Spleen (tissue), 11 donors: ENCODE data around the gene ABCA6. TPM values are rescaled to one million over a fixed set of nuclear protein-coding genes. Genes with fewer than 3 reads are reported as not detected.

Experiments
- DNase-seq: peaks from one replicate; pipeline ENCODE4 v3.0.0-alpha.2; 2020
- H3K27ac ChIP-seq, 8 donors: fragments of 200-600 bp; sonication (generic) in 7 of 8; 1 replicate in 4 of 8; 2 replicates in 4 of 8; pipeline versions ENCODE4 v1.5.0 to v1.8.0; 2016 to 2021; ENCODE audit warnings: inconsistent platforms in 4 of 8, mild to moderate bottlenecking in 4 of 8, moderate library complexity in 1 of 8
- H3K27me3 ChIP-seq, 7 donors: fragments of 200-600 bp; sonication (generic) in 6 of 7; replicated peaks in 1 of 7; 1 replicate in 4 of 7; 2 replicates in 3 of 7; pipeline versions ENCODE4 v1.5.0 to v1.8.0; 2016 to 2021; ENCODE audit warnings: inconsistent platforms in 3 of 7, mild to moderate bottlenecking in 1 of 7
- H3K36me3 ChIP-seq, 6 donors: fragments of 200-600 bp; sonication (generic) in 5 of 6; 1 replicate in 4 of 6; 2 replicates in 2 of 6; pipeline versions ENCODE4 v1.5.0 to v1.8.0; 2016 to 2021; ENCODE audit warnings: inconsistent platforms in 2 of 6
- H3K4me1 ChIP-seq, 6 donors: fragments of 200-600 bp; sonication (generic) in 5 of 6; 1 replicate in 3 of 6; 2 replicates in 3 of 6; pipeline versions ENCODE4 v1.5.0 to v1.8.0; 2016 to 2021; ENCODE audit warnings: inconsistent platforms in 3 of 6
- H3K4me3 ChIP-seq, 8 donors: fragments of 200-600 bp; sonication (generic) in 7 of 8; 1 replicate in 4 of 8; 2 replicates in 4 of 8; pipeline versions ENCODE4 v1.5.0 to v1.8.0; 2016 to 2021; ENCODE audit warnings: inconsistent platforms in 4 of 8, mild to moderate bottlenecking in 4 of 8, moderate library complexity in 2 of 8
- H3K9me3 ChIP-seq, 8 donors: fragments of 200-600 bp; sonication (generic) in 7 of 8; 1 replicate in 4 of 8; 2 replicates in 4 of 8; pipeline versions ENCODE4 v1.5.0 to v1.8.0; 2016 to 2021; ENCODE audit warnings: inconsistent platforms in 4 of 8
- CTCF ChIP-seq, 11 experiments: fragments of 200-600 bp in 7 of 11; fragments of 450-650 bp in 4 of 11; sonication (generic) in 4 of 11; IDR thresholded peaks in 8 of 11; conservative IDR thresholded peaks in 3 of 11; 1 replicate in 7 of 11; 2 replicates in 4 of 11; pipeline versions ENCODE4 v1.4.0 to v1.8.0; 2016 to 2021; ENCODE audit warnings: antibody characterized with exemption in 11 of 11, inconsistent platforms in 4 of 11, mild to moderate bottlenecking in 1 of 11
- POLR2A ChIP-seq, 3 donors: fragments of 450-650 bp; IDR thresholded peaks; one replicate each; pipeline ENCODE4 v1.5.1; 2017; ENCODE audit warnings: antibody characterized with exemption in 3 of 3, mild to moderate bottlenecking in 1 of 3
- POLR2AphosphoS5 ChIP-seq, 3 donors: sonication (generic); formaldehyde crosslinking; IDR thresholded peaks; one replicate each; pipeline ENCODE4 v1.5.1; 2017; ENCODE audit warnings: antibody characterized with exemption in 3 of 3
- WGBS, 5 donors: extraction: QIAGEN DNeasy Blood & Tissue Kit in 3 of 5; methylation state at CpG; one replicate each; pipeline versions ENCODE4 v1.1.5 to v1.1.7; 2013 to 2018; 5-methylcytosine and 5-hydroxymethylcytosine counted together
- intact Hi-C: fragments of 100-400 bp; cut with DNase I; formaldehyde crosslinking; loops from one replicate; pipeline ENCODE4 v1.15.0; 2023; ENCODE audit warnings: low total_unique reads
- polyA plus RNA-seq, 3 donors: library from polyadenylated mRNA; stranded (reverse); fragments of 200-250 nt; gene quantifications; one replicate each; pipeline ENCODE4 v1.2.1, GENCODE V29; 2013
- total RNA-seq, 7 donors: library from RNA; depleted of rRNA in 3 of 7; stranded (reverse); fragments of >200 nt in 3 of 7; fragmentation: NEBNext Ultra II Directional in 4 of 7; extraction: Animal tissue kit (Norgen Biotek cat#: 25700) in 4 of 7; gene quantifications; one replicate each; pipeline versions ENCODE4 v1.1.0 to v1.2.1, GENCODE V29; 2016 to 2021
- donor health status: healthy with polysubstance abuse.
- donor health status: DM: no; HTN: no; CAD: no; lungs with moderate emphysema.
- donor health status: DM: no; HTN: no; CAD: no.
- donor health status: Bipolar disorder and iron deficiency.
- donor health status: healthy.
- donor health status: DM: no; HTN: no; CAD: no.
- donor health status: DM: yes; HTN: yes; CAD: no.

ABCA6 gene
- total and polyA plus RNA-seq, 10 donors = 2.3 to 23.2 (median 9.6) TPM

DNA sequence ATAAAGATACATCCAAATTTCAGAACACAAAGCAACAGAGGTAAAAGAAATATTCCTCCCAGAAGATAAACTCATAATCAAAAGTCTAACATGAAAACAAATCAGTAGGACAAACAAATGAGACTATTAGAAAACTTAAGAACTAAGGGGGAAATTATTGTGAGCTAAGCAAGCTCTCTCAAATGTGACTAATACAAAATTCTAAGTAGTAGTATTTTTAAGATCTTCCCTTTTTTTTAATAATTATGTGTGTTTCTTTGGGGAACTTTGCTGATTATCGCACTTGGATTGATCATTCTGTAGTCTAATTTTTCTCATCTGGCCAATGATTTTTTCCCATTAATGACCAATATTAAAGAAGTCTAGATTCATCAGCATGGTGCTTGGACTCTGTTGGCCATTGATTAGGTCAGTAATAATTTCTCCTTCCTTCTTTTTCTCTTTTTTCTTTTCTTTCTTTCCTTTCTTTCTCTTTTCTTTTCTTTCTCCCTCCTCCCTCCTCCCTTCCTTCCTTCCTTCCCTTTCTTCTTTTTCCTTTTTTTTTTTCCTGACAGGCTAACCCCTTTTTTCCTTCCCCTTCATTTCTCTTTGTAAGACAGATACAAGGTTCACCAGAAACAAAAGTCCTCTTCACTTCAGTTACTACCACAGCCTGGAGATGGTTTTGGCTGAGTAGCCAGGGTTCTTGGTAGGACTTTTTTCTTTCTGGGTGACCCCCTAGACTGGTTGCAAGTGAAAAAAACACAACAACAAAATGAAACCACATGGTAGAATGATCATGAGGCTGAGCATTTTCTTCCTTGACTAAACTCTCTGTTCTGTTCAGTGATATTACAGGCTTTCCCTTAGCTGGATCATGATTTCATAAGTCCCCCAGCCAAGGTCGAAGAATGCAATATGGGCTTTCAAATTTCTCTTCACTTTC lies 2.9 kb upstream of the ABCA6 start:
- H3K36me3 ChIP-seq = no peaks in the 10 kb centered on the region
- DNase-seq = no peak
- H3K27me3 ChIP-seq = no peaks in the 10 kb centered on the region
- no peaks in the 10 kb centered on the region for H3K9me3 ChIP-seq
- 91 to 98% (median 96%) methylated on average over 2 of the region's 2 CpGs for WGBS, 5 donors
- H3K27ac ChIP-seq = no peak overlapping the region
- intact Hi-C loops = no loop called here
- no peak for TF ChIP-seq POLR2A (IDR thresholded peaks at IDR 0.05)
- no peak for TF ChIP-seq CTCF (IDR thresholded peaks at IDR 0.05 in 8 of 11, conservative IDR thresholded peaks at IDR 0.05 in 3 of 11)
- TF ChIP-seq POLR2AphosphoS5 (IDR thresholded peaks at IDR 0.05) = no peak
- H3K4me1 ChIP-seq = peaks cover 0 to 19% (median 0%) of the 10 kb centered on the region in 6 donors
- H3K4me3 ChIP-seq = no peak overlapping the region

GRCh38 chr17:69143683-69144231 lies 2.1 kb upstream of the ABCA6 start:
- Histone ChIP-seq H3K9me3 (no peaks in the 10 kb centered on the region), H3K36me3 (no peaks in the 10 kb centered on the region), H3K4me3 (no peak overlapping the region), H3K27ac (no peak overlapping the region), H3K27me3 (no peaks in the 10 kb centered on the region), H3K4me1 (peaks cover 0 to 19% (median 0%) of the 10 kb centered on the region in 6 donors)
- 89 to 98% (median 95%) methylated on average over 3 of the region's 3 CpGs for WGBS, 5 donors
- intact Hi-C loops = no loop called here
- DNase-seq = no peak
- TF ChIP-seq POLR2A (IDR thresholded peaks at IDR 0.05) (no peak), POLR2AphosphoS5 (IDR thresholded peaks at IDR 0.05) (no peak), CTCF (IDR thresholded peaks at IDR 0.05 in 8 of 11, conservative IDR thresholded peaks at IDR 0.05 in 3 of 11) (no peak)

DNA sequence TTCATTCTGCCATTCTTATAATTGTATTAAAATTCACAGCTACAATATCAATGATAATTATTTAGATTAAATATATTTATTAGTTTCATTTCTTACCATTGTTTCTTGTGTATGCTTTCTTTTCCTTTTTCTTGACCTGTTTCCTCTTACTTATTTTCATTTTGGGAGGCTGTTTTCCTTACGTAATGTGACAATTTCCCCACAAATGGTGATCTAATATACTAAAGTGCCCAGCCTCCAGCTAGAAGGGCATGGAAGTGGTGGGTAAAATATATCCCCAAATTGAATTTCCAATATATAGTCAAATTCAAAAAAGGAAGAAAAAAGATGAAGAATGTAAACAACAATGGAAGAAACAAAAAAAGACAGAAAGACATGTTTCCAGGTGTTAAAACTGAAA lies 1.5 kb upstream of the ABCA6 start:
- Histone ChIP-seq H3K36me3 (no peaks in the 10 kb centered on the region), H3K4me3 (no peak overlapping the region), H3K27me3 (no peaks in the 10 kb centered on the region), H3K27ac (no peak overlapping the region), H3K4me1 (peaks cover 0 to 19% (median 0%) of the 10 kb centered on the region in 6 donors), H3K9me3 (no peaks in the 10 kb centered on the region)
- TF ChIP-seq CTCF (IDR thresholded peaks at IDR 0.05 in 8 of 11, conservative IDR thresholded peaks at IDR 0.05 in 3 of 11) (no peak), POLR2AphosphoS5 (IDR thresholded peaks at IDR 0.05) (no peak), POLR2A (IDR thresholded peaks at IDR 0.05) (no peak)
- intact Hi-C loops = no loop called here
- 59 to 97% (median 79%) methylated on average over 1 of the region's 1 CpG for WGBS, 5 donors
- no peak for DNase-seq

GRCh38 chr17:69142175-69142802 lies 594 bp upstream of the ABCA6 start:
- TF ChIP-seq POLR2AphosphoS5 (IDR thresholded peaks at IDR 0.05) (no peak), CTCF (IDR thresholded peaks at IDR 0.05 in 8 of 11, conservative IDR thresholded peaks at IDR 0.05 in 3 of 11) (no peak), POLR2A (IDR thresholded peaks at IDR 0.05) (no peak)
- H3K4me3 ChIP-seq = peak overlapping the region in 1 of 8 donors; percentile 34
- peaks cover 0 to 19% (median 0%) of the 10 kb centered on the region in 6 donors for H3K4me1 ChIP-seq
- intact Hi-C loops = no loop called here
- 61 to 74% (median 66%) methylated on average over 3 of the region's 3 CpGs for WGBS, 5 donors
- no peaks in the 10 kb centered on the region for H3K36me3 ChIP-seq
- H3K9me3 ChIP-seq = no peaks in the 10 kb centered on the region
- H3K27ac ChIP-seq = peak overlapping the region in 7 of 8 donors; percentile 15 to 60 (median 35)
- no peaks in the 10 kb centered on the region for H3K27me3 ChIP-seq
- no peak for DNase-seq
